A549 treated with AZD2906 at 1 μM for 4 hours (cell line): Measurements from ENCODE around the gene SIGLEC14. TPM values are rescaled to one million over a fixed set of nuclear protein-coding genes. Genes with fewer than 3 reads are reported as not detected.

ENCODE experiments used
- total RNA-seq: library from RNA; stranded (reverse); fragments of 200-300 nt; extraction: Qiagen RNA extraction; gene quantifications from 5 replicates; pipeline ENCODE4 v1.2.3, GENCODE V29; 2022

Gene SIGLEC14, protein sequence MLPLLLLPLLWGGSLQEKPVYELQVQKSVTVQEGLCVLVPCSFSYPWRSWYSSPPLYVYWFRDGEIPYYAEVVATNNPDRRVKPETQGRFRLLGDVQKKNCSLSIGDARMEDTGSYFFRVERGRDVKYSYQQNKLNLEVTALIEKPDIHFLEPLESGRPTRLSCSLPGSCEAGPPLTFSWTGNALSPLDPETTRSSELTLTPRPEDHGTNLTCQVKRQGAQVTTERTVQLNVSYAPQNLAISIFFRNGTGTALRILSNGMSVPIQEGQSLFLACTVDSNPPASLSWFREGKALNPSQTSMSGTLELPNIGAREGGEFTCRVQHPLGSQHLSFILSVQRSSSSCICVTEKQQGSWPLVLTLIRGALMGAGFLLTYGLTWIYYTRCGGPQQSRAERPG
- total RNA-seq, result 0.08 to 0.15 TPM (median 0.08 TPM) in 3 of 5 replicates, not detected in the others

GRCh38 chr19:51646730-51647129 is at the start of gene SIGLEC14:
Gene SIGLEC14 (minus strand): TSS chr19:51646825. CDS start chr19:51646759, 66 bp downstream.

GRCh38 chr19:51693260-51693659 is 46.6 kb upstream of the SIGLEC14 start, which contains the start of gene SPACA6:
Gene SPACA6 (plus strand): TSS chr19:51693330. CDS start chr19:51693527, 197 bp downstream.

DNA sequence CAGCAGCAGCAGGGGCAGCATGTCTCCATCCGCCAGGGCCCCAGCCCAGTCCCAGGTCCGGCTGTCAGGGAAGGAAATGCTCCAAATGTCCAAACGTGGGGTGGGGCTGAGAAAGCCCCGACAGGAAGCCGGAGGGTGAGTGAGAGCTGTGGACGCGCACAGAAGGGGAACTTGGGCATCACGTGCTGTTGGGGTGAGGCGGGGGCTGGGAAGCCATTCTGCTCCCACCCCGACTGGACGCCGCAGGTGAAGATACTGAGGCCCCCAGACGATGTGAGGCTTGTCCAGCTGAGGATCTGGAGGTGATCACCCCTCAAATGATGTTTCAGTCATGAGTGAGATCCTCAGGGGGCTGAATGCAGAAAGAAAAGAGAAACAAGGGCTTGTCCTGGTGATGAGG is 16.3 kb downstream of the SIGLEC14 start, which contains the start of gene SIGLEC5:
SIGLEC5 (minus strand) TSS at position 87 of the 400 bp plus-strand sequence; CDS start at position 21, 66 bp downstream.

Other genes with a start within 250 kb of the SIGLEC14 start
- gene SIGLEC10, start 229.2 kb downstream of the SIGLEC14 start, total RNA-seq, result 0.02 to 0.03 TPM in 2 of 5 replicates, not detected in the others
- gene SIGLEC8, start 188.4 kb downstream of the SIGLEC14 start, total RNA-seq, result not detected in 5 replicates
- not detected in 5 replicates for gene CEACAM18, start 168.3 kb downstream of the SIGLEC14 start, total RNA-seq
- not detected in 5 replicates for gene SIGLEC12, start 145.0 kb downstream of the SIGLEC14 start, total RNA-seq
- gene SIGLEC6, start 115.2 kb downstream of the SIGLEC14 start, total RNA-seq, result not detected in 5 replicates
- 3.3 to 4.4 TPM (median 4.3 TPM) in 5 replicates for gene ZNF175, start 75.5 kb downstream of the SIGLEC14 start, total RNA-seq
- not detected in 5 replicates for gene SIGLEC5, start 16.4 kb downstream of the SIGLEC14 start, total RNA-seq
- gene SPACA6, start 46.5 kb upstream of the SIGLEC14 start, total RNA-seq, result 11.6 to 14.2 TPM (median 12.3 TPM) in 5 replicates
- gene HAS1, start 77.2 kb upstream of the SIGLEC14 start, total RNA-seq, result 0.03 TPM in 1 of 5 replicates, not detected in the others
- gene FPR1, start 105.1 kb upstream of the SIGLEC14 start, total RNA-seq, result 0.09 to 0.19 TPM (median 0.15 TPM) in 5 replicates
- gene FPR2, start 114.4 kb upstream of the SIGLEC14 start, total RNA-seq, result not detected in 5 replicates
- not detected in 5 replicates for gene FPR3, start 148.3 kb upstream of the SIGLEC14 start, total RNA-seq
- 0.03 to 0.07 TPM in 2 of 5 replicates, not detected in the others for gene ZNF577, start 241.1 kb upstream of the SIGLEC14 start, total RNA-seq